Measurements from ENCODE around the gene OR52E5.

The OR52E5 gene

GRCh38 chr11:5878564-5878963, 14.4 kb upstream of the OR52E5 start:
- TF ChIP-seq CTCF (IDR thresholded peaks at IDR 0.05; ENCODE audit: unreplicated experiment in 3 of 3), result no peak
- H3K9me3 Mint-ChIP-seq, result peaks cover 3% of the 10 kb centered on the region
- H3K4me1 Mint-ChIP-seq, result no peaks in the 10 kb centered on the region
- H3K4me3 Mint-ChIP-seq, result no peak overlapping the region
- peaks cover 12% of the 10 kb centered on the region for H3K27me3 Mint-ChIP-seq (ENCODE audit: low read depth)
- no peaks in the 10 kb centered on the region for H3K36me3 Mint-ChIP-seq (ENCODE audit: low read depth)
- H3K27ac Mint-ChIP-seq, result no peak overlapping the region

GRCh38 chr11:5880329-5880728, 12.7 kb upstream of the OR52E5 start, which contains the start of gene OR52E4:
OR52E4 (plus strand) TSS chr11:5880629; CDS start chr11:5884293, 3,664 bp downstream.
- no peaks in the 10 kb centered on the region for H3K9me3 Mint-ChIP-seq
- TF ChIP-seq CTCF (IDR thresholded peaks at IDR 0.05; ENCODE audit: unreplicated experiment in 3 of 3), result no peak
- H3K4me3 Mint-ChIP-seq, result no peak within 1 kb of the TSS
- no peaks in the 10 kb centered on the region for H3K36me3 Mint-ChIP-seq (ENCODE audit: low read depth)
- no peak within 1 kb of the TSS for H3K27ac Mint-ChIP-seq
- H3K4me1 Mint-ChIP-seq, result no peaks in the 10 kb centered on the region
- peaks cover 12% of the 10 kb centered on the region for H3K27me3 Mint-ChIP-seq (ENCODE audit: low read depth)

DNA sequence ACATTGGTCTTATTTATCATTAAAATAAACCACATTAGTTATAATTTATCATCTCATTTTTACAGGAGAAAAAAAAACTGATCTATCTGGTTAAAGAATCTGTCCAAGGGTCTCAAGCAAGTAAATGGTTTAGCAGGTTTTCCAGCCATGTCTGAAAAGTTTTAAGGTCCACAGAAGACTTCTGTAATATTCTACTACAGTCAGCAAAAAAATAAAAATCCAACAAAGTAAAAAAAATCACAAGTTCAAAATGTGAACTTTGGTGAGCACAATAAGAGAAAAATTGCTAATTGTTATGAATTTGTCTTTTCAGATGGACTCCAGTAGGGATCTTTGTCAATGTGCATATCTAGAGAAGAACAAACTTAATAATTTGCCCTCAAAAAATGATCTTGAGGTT, 11.3 kb upstream of the OR52E5 start:
- Mint-ChIP-seq H3K4me1 (no peaks in the 10 kb centered on the region), H3K27me3 (ENCODE audit: low read depth) (peaks cover 12% of the 10 kb centered on the region), H3K9me3 (no peaks in the 10 kb centered on the region), H3K36me3 (ENCODE audit: low read depth) (no peaks in the 10 kb centered on the region), H3K4me3 (no peak overlapping the region), H3K27ac (no peak overlapping the region)
- no peak for TF ChIP-seq CTCF (IDR thresholded peaks at IDR 0.05; ENCODE audit: unreplicated experiment in 3 of 3)

- no peak for TF ChIP-seq CTCF (IDR thresholded peaks at IDR 0.05; ENCODE audit: unreplicated experiment in 3 of 3)
- Mint-ChIP-seq H3K27ac (no peak overlapping the region), H3K9me3 (no peaks in the 10 kb centered on the region), H3K36me3 (ENCODE audit: low read depth) (no peaks in the 10 kb centered on the region), H3K27me3 (ENCODE audit: low read depth) (peaks cover 14% of the 10 kb centered on the region), H3K4me3 (no peak overlapping the region), H3K4me1 (no peaks in the 10 kb centered on the region)
Measured at GRCh38 chr11:5887172-5887571, 5.8 kb upstream of the OR52E5 start.

DNA sequence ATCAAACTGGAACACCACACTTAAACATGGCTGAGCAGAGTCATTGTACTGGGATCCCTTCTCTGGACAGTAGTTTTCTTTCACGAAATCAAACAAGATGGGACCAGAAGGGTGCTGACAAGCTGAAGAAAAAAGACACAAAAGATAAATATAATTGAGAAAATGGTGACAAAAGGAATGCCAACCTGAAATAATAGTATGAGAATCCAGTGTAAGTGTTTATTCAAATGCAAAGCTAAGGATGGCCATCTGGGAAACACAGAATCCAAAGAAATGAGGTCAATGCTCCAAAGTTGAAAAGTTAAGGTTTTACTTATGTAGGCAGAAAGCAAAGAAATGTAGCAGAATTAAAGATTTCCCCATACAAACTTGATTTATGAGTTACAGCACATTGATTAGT, 5.3 kb upstream of the OR52E5 start:
- TF ChIP-seq CTCF (IDR thresholded peaks at IDR 0.05; ENCODE audit: unreplicated experiment in 3 of 3), result no peak

DNA sequence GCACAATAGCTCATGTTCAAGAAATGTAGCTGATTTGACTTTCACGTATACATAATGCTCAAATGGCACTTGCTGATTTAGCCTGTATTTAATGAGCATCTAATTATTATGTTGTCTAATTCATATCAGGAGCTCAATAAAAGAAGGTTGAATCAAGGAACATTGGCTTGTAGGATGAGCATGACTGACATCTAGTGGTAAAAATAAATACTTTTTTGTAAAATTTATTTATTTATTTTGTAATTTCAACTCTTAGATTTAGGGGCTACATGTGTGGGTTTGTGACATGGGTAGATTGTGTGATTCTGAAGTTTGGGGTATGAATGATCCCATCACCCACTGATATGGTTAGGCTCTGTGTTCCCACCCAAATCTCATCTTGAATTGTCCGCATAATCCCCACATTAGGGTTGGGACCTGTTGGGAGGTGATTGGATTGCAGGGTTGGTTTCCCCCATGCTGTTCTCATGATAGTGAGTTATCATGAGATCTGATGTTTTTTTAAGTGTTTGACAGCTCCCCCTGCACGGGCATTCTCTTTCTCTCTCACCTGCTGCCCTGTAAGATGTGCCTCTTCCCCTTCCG, 1.7 kb upstream of the OR52E5 start:
- H3K4me3 Mint-ChIP-seq, result no peak overlapping the region
- no peak overlapping the region for H3K27ac Mint-ChIP-seq
- H3K4me1 Mint-ChIP-seq, result no peaks in the 10 kb centered on the region
- no peaks in the 10 kb centered on the region for H3K36me3 Mint-ChIP-seq (ENCODE audit: low read depth)
- peaks cover 12% of the 10 kb centered on the region for H3K27me3 Mint-ChIP-seq (ENCODE audit: low read depth)
- TF ChIP-seq CTCF (IDR thresholded peaks at IDR 0.05; ENCODE audit: unreplicated experiment in 3 of 3), result peak; percentile 39 to 58 (median 52)
- H3K9me3 Mint-ChIP-seq, result no peaks in the 10 kb centered on the region

More for the DNA sequence above, 5.3 kb upstream of the OR52E5 start:
- Mint-ChIP-seq H3K4me3 (no peak overlapping the region), H3K27me3 (ENCODE audit: low read depth) (peaks cover 9% of the 10 kb centered on the region), H3K27ac (no peak overlapping the region), H3K36me3 (ENCODE audit: low read depth) (no peaks in the 10 kb centered on the region), H3K4me1 (no peaks in the 10 kb centered on the region), H3K9me3 (no peaks in the 10 kb centered on the region)
